NCI-H510A (cell line): ENCODE data around the gene TUFT1.

Experiments used
- DNase-seq: peaks from one replicate; lab custom pipeline; 2025; lab: John Stamatoyannopoulos, UW

The TUFT1 gene

GRCh38 chr1:151540021-151540981 lies at the start of gene TUFT1:
Gene TUFT1, plus strand, starts transcription at chr1:151540309. Its CDS starts 58 bp downstream, at chr1:151540367.
- DNase-seq = peak; percentile 95

GRCh38 chr1:151491641-151492040 lies 48.5 kb upstream of the TUFT1 start:
- no peak for DNase-seq

- no peak for DNase-seq
Measured at GRCh38 chr1:151492120-151492519, 48.0 kb upstream of the TUFT1 start.

GRCh38 chr1:151493042-151493441 lies 47.1 kb upstream of the TUFT1 start:
- DNase-seq = no peak

GRCh38 chr1:151494741-151495281 lies 45.3 kb upstream of the TUFT1 start:
- no peak for DNase-seq

GRCh38 chr1:151495316-151495715 lies 44.8 kb upstream of the TUFT1 start:
- no peak for DNase-seq

- DNase-seq = no peak
Measured at GRCh38 chr1:151499365-151499764, 40.7 kb upstream of the TUFT1 start.

- no peak for DNase-seq
Measured at GRCh38 chr1:151499930-151500329, 40.2 kb upstream of the TUFT1 start.

- DNase-seq = no peak
Measured at GRCh38 chr1:151501474-151501873, 38.6 kb upstream of the TUFT1 start.

GRCh38 chr1:151502035-151502700 lies 37.9 kb upstream of the TUFT1 start:
- no peak for DNase-seq

GRCh38 chr1:151502859-151503780 lies 37.0 kb upstream of the TUFT1 start:
- no peak for DNase-seq

- DNase-seq = no peak
Measured at GRCh38 chr1:151504252-151504651, 35.9 kb upstream of the TUFT1 start.

GRCh38 chr1:151504759-151505158 lies 35.4 kb upstream of the TUFT1 start:
- no peak for DNase-seq

GRCh38 chr1:151508833-151509232 lies 31.3 kb upstream of the TUFT1 start:
- no peak for DNase-seq

- no peak for DNase-seq
Measured at GRCh38 chr1:151509350-151510019, 30.6 kb upstream of the TUFT1 start.

- DNase-seq = no peak
Measured at GRCh38 chr1:151510020-151510405, 30.1 kb upstream of the TUFT1 start.

GRCh38 chr1:151510614-151510956 lies 29.5 kb upstream of the TUFT1 start:
- DNase-seq = no peak

- peak; percentile 92 for DNase-seq
Measured at GRCh38 chr1:151510957-151511635, 29.0 kb upstream of the TUFT1 start, which contains the start of gene CGN. Gene CGN, plus strand, starts transcription at chr1:151511387. Its CDS starts 7,133 bp downstream, at chr1:151518520.

GRCh38 chr1:151511636-151512215 lies 28.4 kb upstream of the TUFT1 start:
- DNase-seq = no peak

- no peak for DNase-seq
Measured at GRCh38 chr1:151512326-151512725, 27.8 kb upstream of the TUFT1 start.
